ENCODE results near the gene RORB. TPM values are rescaled to one million over a fixed set of nuclear protein-coding genes. Genes with fewer than 3 reads are reported as not detected.

RORB gene
- total RNA-seq, 2 experiments from 2014 or later: not detected

DNA sequence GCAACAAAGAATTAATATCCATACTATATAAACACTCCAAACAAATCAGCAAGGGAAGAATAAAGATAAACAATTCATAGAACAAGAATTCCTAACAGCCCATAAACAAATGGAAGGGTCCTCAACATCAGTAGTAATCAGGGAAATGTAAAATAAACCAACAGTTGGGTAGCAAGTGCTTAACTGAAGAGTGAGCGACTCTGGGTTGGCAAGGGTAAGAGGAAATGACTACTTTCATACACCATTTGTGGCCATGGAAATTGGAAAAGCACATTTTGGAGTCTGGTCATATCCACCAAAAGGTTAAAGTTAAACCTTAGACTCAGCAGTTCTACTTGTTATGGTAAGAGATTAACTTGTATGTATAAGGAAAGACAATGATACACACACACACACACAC, 17.4 kb upstream of the RORB start:
- no peak overlapping the region for H3K27ac ChIP-seq (ENCODE audit: low read depth in 1 of 2, low read length in 2 of 2)
- intact Hi-C loops (cut with DNase I, micrococcal nuclease): loop anchor here in 1 of 2 experiments (10.0 kb wide), 1 partner anchor 1025 kb away; no protein-coding TSS in a partner anchor
- no peak overlapping the region for H3K4me3 ChIP-seq (ENCODE audit: low read length)
- no peaks in the 10 kb centered on the region for H3K36me3 ChIP-seq (ENCODE audit: insufficient read depth, low read length)
- Mint-ChIP-seq H3K4me3 (no peak overlapping the region), H3K4me1 (ENCODE audit: low read depth) (no peaks in the 10 kb centered on the region), H3K27me3 (no peaks in the 10 kb centered on the region), H3K9me3 (peaks cover 2% of the 10 kb centered on the region), H3K27ac (no peak overlapping the region), H3K36me3 (ENCODE audit: low read depth) (no peaks in the 10 kb centered on the region)
- POLR2A ChIA-PET: no interaction called here
- DNase-seq (no peak), ATAC-seq (ENCODE audit: poor library complexity) (no peak)
- H3K27me3 ChIP-seq (ENCODE audit: control insufficient read depth in 1 of 2, insufficient read depth in 2 of 2, low read length in 2 of 2): no peaks in the 10 kb centered on the region
- TF ChIP-seq, protein P1, sequence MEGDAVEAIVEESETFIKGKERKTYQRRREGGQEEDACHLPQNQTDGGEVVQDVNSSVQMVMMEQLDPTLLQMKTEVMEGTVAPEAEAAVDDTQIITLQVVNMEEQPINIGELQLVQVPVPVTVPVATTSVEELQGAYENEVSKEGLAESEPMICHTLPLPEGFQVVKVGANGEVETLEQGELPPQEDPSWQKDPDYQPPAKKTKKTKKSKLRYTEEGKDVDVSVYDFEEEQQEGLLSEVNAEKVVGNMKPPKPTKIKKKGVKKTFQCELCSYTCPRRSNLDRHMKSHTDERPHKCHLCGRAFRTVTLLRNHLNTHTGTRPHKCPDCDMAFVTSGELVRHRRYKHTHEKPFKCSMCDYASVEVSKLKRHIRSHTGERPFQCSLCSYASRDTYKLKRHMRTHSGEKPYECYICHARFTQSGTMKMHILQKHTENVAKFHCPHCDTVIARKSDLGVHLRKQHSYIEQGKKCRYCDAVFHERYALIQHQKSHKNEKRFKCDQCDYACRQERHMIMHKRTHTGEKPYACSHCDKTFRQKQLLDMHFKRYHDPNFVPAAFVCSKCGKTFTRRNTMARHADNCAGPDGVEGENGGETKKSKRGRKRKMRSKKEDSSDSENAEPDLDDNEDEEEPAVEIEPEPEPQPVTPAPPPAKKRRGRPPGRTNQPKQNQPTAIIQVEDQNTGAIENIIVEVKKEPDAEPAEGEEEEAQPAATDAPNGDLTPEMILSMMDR (IDR thresholded peaks at IDR 0.05): no peak
- no peaks in the 10 kb centered on the region for H3K4me1 ChIP-seq (ENCODE audit: insufficient read depth, low read length)
- peaks cover 0 to 3% of the 10 kb centered on the region in 2 experiments for H3K9me3 ChIP-seq (ENCODE audit: control insufficient read depth in 1 of 2, insufficient read depth in 1 of 2, low read length in 2 of 2)
- CTCF ChIA-PET: no interaction called here

DNA sequence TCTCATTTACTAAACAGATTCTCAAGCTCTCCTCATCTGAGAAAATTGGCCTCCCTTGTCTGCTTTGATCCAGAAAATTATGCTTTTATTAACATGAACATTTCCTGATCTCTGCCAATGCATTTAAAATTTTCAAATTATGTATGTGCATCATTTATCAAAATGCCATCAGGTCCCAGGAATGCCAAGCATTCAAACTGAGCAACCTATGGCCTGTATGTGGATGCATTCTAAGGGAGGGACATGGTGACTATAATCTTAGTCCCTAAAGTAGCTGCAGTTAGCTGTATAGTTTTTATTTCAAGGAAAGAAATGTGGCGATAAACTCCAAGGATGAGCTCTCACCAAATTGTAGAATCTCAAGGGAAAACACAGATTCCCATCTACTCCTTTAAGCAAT, 9.7 kb upstream of the RORB start:
- H3K27ac ChIP-seq (ENCODE audit: low read depth in 1 of 2, low read length in 2 of 2): no peak overlapping the region
- TF ChIP-seq, protein P1 (IDR thresholded peaks at IDR 0.05): no peak
- no peaks in the 10 kb centered on the region for H3K9me3 ChIP-seq (ENCODE audit: control insufficient read depth in 1 of 2, insufficient read depth in 1 of 2, low read length in 2 of 2)
- Mint-ChIP-seq H3K27ac (no peak overlapping the region), H3K36me3 (ENCODE audit: low read depth) (no peaks in the 10 kb centered on the region), H3K9me3 (no peaks in the 10 kb centered on the region), H3K27me3 (no peaks in the 10 kb centered on the region), H3K4me1 (ENCODE audit: low read depth) (no peaks in the 10 kb centered on the region), H3K4me3 (no peak overlapping the region)
- ChIA-PET POLR2A (no interaction called here), CTCF (no interaction called here)
- ATAC-seq (ENCODE audit: poor library complexity) (no peak), DNase-seq (no peak)
- H3K4me1 ChIP-seq (ENCODE audit: insufficient read depth, low read length): no peaks in the 10 kb centered on the region
- intact Hi-C loops (cut with DNase I, micrococcal nuclease): loop anchor here in 1 of 2 experiments (10.0 kb wide), 1 partner anchor 1033 kb away; no protein-coding TSS in a partner anchor
- no peak overlapping the region for H3K4me3 ChIP-seq (ENCODE audit: low read length)
- no peaks in the 10 kb centered on the region for H3K36me3 ChIP-seq (ENCODE audit: insufficient read depth, low read length)
- no peaks in the 10 kb centered on the region for H3K27me3 ChIP-seq (ENCODE audit: control insufficient read depth in 1 of 2, insufficient read depth in 2 of 2, low read length in 2 of 2)

DNA sequence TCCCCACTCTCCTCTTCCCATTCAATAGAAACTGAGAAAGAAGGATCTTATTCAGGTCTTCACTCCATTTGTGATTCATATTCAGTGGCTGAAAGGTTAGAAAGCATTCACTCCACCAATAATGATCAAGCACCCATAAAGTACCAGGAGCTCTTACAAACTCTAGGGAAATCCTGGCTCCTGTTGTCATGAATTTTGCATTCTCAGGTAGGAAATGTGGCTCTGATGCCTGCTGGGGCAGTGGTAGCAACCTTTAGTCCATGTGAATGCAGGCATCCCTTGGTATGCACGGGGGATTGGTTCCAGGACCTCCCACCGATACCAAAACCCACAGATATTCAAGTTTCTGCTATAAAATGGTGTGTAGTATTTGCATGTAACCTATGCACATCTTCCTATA, 3.6 kb upstream of the RORB start:
- H3K4me1 Mint-ChIP-seq (ENCODE audit: low read depth): peaks cover 11% of the 10 kb centered on the region
- TF ChIP-seq, protein P1 (IDR thresholded peaks at IDR 0.05): no peak
- peaks cover 14% of the 10 kb centered on the region for H3K4me1 ChIP-seq (ENCODE audit: insufficient read depth, low read length)
- ATAC-seq (ENCODE audit: poor library complexity): no peak
- H3K9me3 Mint-ChIP-seq: no peaks in the 10 kb centered on the region
- peaks cover 14 to 30% of the 10 kb centered on the region in 2 experiments for H3K27me3 ChIP-seq (ENCODE audit: control insufficient read depth in 1 of 2, insufficient read depth in 2 of 2, low read length in 2 of 2)
- intact Hi-C loops (cut with DNase I, micrococcal nuclease): no loop called here
- H3K4me3 Mint-ChIP-seq: no peak overlapping the region
- H3K36me3 Mint-ChIP-seq (ENCODE audit: low read depth): no peaks in the 10 kb centered on the region
- H3K4me3 ChIP-seq (ENCODE audit: low read length): no peak overlapping the region
- no peak for DNase-seq
- ChIA-PET POLR2A (no interaction called here), CTCF (no interaction called here)
- no peak overlapping the region for H3K27ac Mint-ChIP-seq
- no peak overlapping the region for H3K27ac ChIP-seq (ENCODE audit: low read depth in 1 of 2, low read length in 2 of 2)
- no peaks in the 10 kb centered on the region for H3K9me3 ChIP-seq (ENCODE audit: control insufficient read depth in 1 of 2, insufficient read depth in 1 of 2, low read length in 2 of 2)
- no peaks in the 10 kb centered on the region for H3K36me3 ChIP-seq (ENCODE audit: insufficient read depth, low read length)
- H3K27me3 Mint-ChIP-seq: peaks cover 38% of the 10 kb centered on the region

All from CD4-positive, alpha-beta T cell (primary cell).